Mesothelial cell of epicardium (in vitro differentiated cells): ENCODE data around the gene HDAC8. TPM values are rescaled to one million over a fixed set of nuclear protein-coding genes. Genes with fewer than 3 reads are reported as not detected.

Source experiments
- DNase-seq, 2 experiments: peaks; one replicate each; pipeline ENCODE4 v3.0.0; 2021; ENCODE audit warnings: low spot score in 2 of 2; ENCODE audit not compliant: unreplicated experiment in 2 of 2
- H3K27ac Mint-ChIP-seq: 2 replicates; pipeline ENCODE4 v1.8.0; 2021; ENCODE audit warnings: mixed read lengths
- H3K27me3 Mint-ChIP-seq: 2 replicates; pipeline ENCODE4 v1.8.0; 2021; ENCODE audit warnings: low read depth, mixed read lengths
- H3K36me3 Mint-ChIP-seq: 2 replicates; pipeline ENCODE4 v1.8.0; 2021; ENCODE audit warnings: mixed read lengths
- H3K4me1 Mint-ChIP-seq: 2 replicates; pipeline ENCODE4 v1.8.0; 2021; ENCODE audit warnings: mixed read lengths
- H3K4me3 Mint-ChIP-seq: 2 replicates; pipeline ENCODE4 v1.8.0; 2021; ENCODE audit warnings: mild to moderate bottlenecking, moderate library complexity, mixed read lengths
- H3K9me3 Mint-ChIP-seq: 2 replicates; pipeline ENCODE4 v1.8.0; 2021; ENCODE audit warnings: mixed read lengths
- total RNA-seq: library from RNA; stranded (reverse); gene quantifications from 3 replicates; pipeline ENCODE4 v1.2.1, GENCODE V29; 2021
- TF ChIP-seq, protein P1 (sequence below): fragments of 200-600 bp; sonication (generic); IDR thresholded peaks from one replicate; pipeline ENCODE4 v1.5.0; 2021; ENCODE audit warnings: antibody characterized with exemption; ENCODE audit not compliant: unreplicated experiment

HDAC8 gene
- total RNA-seq: 41.1 to 50.0 TPM (median 45.2 TPM) in 3 replicates

DNA sequence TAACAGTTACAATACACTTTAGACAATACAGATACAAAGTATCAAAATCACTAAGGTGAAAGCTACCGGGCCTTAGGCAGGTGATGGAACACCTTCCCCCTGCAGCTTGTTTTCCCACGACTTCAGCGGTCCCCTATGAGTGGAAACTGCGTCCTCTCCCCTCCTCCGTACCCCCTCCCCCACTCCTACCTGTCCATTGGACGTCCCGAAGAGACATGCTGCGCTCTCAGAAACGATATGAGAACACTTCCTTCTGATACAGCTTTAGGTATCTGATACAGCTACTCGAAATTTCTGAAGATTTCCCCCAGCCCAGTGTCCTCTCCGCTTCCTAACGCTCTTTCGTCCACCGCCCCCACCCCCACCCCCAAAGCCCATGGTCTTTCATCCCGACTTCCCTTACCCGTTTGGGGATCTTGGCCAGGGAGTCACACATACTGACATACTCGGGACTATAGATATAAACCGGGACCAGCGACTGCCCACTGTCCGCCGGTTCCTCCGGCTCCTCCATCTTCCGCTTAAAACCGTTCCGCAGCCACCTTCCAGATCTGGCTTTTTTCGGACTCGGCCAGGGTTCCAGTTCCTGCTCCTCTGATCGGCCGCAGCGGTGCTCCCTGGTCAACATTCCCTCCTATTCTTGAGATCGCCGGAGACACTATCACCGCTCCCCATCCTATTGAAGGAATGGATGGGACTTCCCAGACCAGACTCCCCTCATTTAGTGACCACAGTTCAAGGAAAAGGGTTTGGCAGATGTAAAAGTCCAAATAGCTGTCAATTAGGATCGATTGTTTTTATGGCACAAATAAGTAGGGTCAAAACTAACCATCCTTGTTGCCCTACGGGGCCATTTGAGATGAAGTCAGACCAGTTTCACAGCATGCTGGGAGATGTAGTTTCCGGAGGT lies at the start of gene HDAC8:
HDAC8 (minus strand) TSS at position 596 of the 910 bp plus-strand sequence; CDS start at position 514, 82 bp downstream.
- Mint-ChIP-seq H3K9me3 (no peaks in the 10 kb centered on the region), H3K36me3 (peaks cover 2% of the 10 kb centered on the region), H3K4me3 (peak within 1 kb of the TSS; percentile 90), H3K4me1 (peaks cover 5% of the 10 kb centered on the region), H3K27me3 (no peaks in the 10 kb centered on the region), H3K27ac (peak within 1 kb of the TSS; percentile 91)
- TF ChIP-seq, protein P1, sequence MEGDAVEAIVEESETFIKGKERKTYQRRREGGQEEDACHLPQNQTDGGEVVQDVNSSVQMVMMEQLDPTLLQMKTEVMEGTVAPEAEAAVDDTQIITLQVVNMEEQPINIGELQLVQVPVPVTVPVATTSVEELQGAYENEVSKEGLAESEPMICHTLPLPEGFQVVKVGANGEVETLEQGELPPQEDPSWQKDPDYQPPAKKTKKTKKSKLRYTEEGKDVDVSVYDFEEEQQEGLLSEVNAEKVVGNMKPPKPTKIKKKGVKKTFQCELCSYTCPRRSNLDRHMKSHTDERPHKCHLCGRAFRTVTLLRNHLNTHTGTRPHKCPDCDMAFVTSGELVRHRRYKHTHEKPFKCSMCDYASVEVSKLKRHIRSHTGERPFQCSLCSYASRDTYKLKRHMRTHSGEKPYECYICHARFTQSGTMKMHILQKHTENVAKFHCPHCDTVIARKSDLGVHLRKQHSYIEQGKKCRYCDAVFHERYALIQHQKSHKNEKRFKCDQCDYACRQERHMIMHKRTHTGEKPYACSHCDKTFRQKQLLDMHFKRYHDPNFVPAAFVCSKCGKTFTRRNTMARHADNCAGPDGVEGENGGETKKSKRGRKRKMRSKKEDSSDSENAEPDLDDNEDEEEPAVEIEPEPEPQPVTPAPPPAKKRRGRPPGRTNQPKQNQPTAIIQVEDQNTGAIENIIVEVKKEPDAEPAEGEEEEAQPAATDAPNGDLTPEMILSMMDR: no peak
- DNase-seq: peak in 1 of 2 experiments; percentile 43

DNA sequence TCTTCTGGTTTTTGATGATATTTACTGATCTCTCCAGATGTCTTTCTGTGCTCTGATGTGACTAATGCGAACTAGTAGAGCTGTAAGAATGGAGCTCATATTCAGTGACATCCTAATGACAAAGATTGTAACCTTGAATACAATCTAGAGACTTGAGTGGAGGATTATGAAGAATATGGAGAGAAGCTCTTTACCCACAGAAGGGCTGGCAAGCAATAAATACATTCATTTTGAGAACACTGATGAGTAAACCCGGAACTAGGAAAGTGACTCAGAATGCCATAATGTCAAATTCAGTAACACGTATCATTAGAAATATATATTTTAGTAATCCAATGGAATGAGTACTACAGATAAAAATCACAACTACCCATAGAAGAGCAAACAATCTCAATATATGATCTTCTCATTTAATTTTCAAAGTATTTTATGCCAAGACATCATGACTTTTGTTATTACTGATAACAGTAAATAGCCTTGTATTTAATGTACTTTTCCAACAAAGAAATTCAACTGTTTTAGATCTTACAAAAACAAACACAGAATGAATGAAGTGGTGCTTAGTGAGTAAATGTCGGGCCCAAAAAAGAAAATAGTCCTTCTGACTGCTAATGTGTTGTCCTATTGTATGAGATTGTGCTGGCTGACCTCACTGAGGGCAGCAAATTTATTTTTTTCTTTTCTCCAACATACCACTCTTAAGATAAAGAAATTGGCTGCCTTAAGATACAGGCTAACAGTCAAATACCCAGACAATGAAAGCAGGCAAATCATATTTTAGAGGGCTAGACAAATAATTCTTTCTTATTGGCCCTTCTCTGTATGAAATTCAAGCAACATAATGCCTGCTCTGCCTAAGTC lies 49.2 kb upstream of the HDAC8 start:
- Mint-ChIP-seq H3K36me3 (peaks cover 13% of the 10 kb centered on the region), H3K4me3 (no peak overlapping the region), H3K9me3 (peaks cover 20% of the 10 kb centered on the region), H3K4me1 (no peaks in the 10 kb centered on the region), H3K27ac (no peak overlapping the region), H3K27me3 (no peaks in the 10 kb centered on the region)
- TF ChIP-seq, protein P1: no peak
- no peak for DNase-seq

DNA sequence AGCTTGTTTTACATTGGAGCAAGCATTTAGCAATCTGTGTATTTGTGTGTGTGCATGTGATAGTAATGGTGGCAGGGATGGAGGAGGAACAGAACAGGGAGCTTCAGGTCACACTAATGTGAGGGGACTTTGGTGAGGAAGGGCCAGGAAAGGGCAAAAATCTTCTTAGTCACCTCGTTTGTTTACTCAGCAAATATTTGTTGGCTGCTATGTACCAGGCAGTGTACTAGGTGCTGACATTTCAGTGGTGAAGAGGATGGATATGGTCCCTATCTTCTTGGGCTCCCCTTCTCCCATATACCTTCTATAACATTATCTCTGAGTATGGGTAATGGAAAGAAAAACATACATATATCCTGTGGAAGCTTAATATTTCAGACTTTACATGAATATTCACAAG lies 48.5 kb upstream of the HDAC8 start:
- Mint-ChIP-seq H3K27me3 (no peaks in the 10 kb centered on the region), H3K9me3 (peaks cover 27% of the 10 kb centered on the region), H3K4me1 (no peaks in the 10 kb centered on the region), H3K36me3 (peaks cover 13% of the 10 kb centered on the region), H3K27ac (no peak overlapping the region), H3K4me3 (no peak overlapping the region)
- TF ChIP-seq, protein P1: no peak
- DNase-seq: no peak

DNA sequence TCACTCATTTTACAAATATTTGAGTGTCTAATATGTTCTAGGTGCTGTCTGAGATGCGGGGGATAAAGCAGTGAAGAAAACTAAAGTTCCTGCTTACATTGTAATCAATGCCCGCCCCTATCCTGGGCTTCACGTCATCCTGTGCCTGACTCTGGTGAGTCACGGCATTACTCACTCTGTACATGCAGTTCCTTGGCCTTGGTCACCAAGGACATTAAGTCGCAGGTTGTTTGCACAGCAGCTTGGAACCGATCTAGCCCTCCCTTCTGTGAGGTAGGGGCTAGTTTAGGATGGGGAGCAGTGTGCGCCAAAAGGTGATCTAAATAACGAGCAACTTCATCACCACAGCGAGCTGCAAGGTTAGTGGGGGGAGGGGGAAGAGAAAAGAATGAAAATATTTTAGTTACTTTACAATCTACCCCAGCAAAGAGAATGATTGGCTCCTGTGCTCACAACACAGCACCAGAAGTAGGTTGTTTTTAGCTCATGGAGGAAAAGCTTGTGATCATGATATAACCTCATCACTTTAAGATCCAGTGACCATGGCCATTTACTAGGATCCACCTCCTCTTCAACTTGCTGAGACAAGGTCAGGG lies 48.0 kb upstream of the HDAC8 start:
- Mint-ChIP-seq H3K4me3 (no peak overlapping the region), H3K27me3 (no peaks in the 10 kb centered on the region), H3K27ac (no peak overlapping the region), H3K36me3 (peaks cover 13% of the 10 kb centered on the region), H3K4me1 (no peaks in the 10 kb centered on the region), H3K9me3 (peaks cover 27% of the 10 kb centered on the region)
- no peak for DNase-seq
- TF ChIP-seq, protein P1: no peak

DNA sequence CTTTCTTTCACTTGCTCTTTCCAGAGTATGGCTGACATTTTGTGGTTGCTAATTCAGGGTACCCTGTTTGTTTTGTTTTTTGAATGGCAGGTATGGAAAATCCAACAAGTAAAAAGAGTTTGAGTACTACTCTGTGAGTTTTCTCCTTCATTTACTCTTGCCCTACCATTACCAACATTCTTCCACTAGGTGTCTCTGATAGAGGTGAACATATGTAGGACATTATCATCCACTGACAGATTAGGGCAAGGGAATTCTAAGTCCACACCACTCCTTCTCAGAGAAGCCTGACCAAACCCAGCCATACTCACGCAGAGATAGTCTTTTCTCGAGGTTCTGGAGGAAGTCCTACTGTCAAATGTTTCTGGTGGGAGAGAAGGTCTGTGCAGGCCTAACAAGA lies 36.7 kb upstream of the HDAC8 start:
- DNase-seq: no peak
- Mint-ChIP-seq H3K36me3 (peaks cover 12% of the 10 kb centered on the region), H3K27ac (no peak overlapping the region), H3K9me3 (peaks cover 5% of the 10 kb centered on the region), H3K4me3 (no peak overlapping the region), H3K4me1 (no peaks in the 10 kb centered on the region), H3K27me3 (no peaks in the 10 kb centered on the region)
- TF ChIP-seq, protein P1: no peak
